Activated CD8-positive, alpha-beta memory T cell treated with anti-CD3 and anti-CD28 coated beads for 36 hours (primary cell): ENCODE results near the gene HDAC4. TPM values are rescaled to one million over a fixed set of nuclear protein-coding genes. Genes with fewer than 3 reads are reported as not detected.

Experiments used
- CTCF ChIA-PET: fragments of 350-600 bp; sonication (Branson Sonifier 250); formaldehyde crosslinking; loops from one replicate; lab custom pipeline; 2021; ENCODE audit warnings: antibody characterized with exemption; lab: Charles Lee
- POLR2A ChIA-PET: fragments of 350-600 bp; sonication (Branson Sonifier 250); formaldehyde crosslinking; loops from one replicate; lab custom pipeline; 2021; ENCODE audit warnings: antibody characterized with exemption; lab: Charles Lee
- total RNA-seq, 2 experiments: library from RNA; stranded (reverse); gene quantifications; one replicate each; pipeline ENCODE4 v1.2.3, GENCODE V29; 2021

The HDAC4 gene
- total RNA-seq, 2 experiments from 2014 or later: 19.7 to 23.5 TPM

- ChIA-PET CTCF (no interaction called here), POLR2A (no interaction called here)
Observed at GRCh38 chr2:239271471-239271870, 129.3 kb downstream of the HDAC4 start.

DNA sequence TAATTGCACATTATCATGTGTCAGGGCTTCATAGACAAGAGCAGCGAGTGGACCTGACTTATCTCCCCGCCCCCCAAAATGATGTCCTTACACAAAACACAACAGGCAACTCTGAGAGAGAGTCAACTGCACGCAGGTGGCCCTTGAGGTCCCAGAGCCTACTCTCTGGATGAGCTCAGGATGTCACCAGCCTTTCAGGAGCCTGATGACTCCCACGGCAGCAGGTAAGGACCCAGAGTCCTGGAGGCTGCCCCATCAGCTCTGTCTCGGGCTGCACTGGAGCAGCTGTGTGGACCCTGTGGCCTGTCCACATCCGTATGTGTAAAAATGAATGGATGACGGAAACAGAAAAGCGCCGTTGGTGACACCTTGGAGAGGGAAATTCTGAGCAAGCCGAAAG, 130.9 kb downstream of the HDAC4 start:
- CTCF ChIA-PET: no interaction called here
- POLR2A ChIA-PET: interaction anchor here (1.1 kb wide), 1 partner anchor 25 kb away, joined by 3 read pairs; no protein-coding TSS in a partner anchor

GRCh38 chr2:239269173-239269885, 131.5 kb downstream of the HDAC4 start:
- POLR2A ChIA-PET: no interaction called here
- CTCF ChIA-PET: no interaction called here

DNA sequence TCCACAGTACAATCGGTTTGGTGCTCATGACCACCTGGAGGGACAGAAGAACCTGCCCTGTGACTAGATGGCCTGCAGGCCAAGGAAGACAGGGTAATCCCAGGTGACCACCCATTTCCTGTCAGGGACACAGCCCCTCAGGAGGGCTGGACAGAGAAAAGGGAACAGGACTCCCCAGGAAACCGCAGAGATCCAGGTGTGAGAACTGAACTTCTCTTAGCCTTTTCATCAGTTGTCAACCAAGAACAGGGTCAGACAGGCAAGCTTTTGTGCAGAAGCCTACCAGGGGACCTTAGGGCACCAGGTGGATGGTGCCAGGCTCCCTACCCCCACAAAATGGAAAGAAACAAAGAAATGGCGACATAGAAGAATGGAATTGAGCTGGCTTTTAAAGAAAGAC, 132.3 kb downstream of the HDAC4 start:
- ChIA-PET POLR2A (interaction anchor here (0.6 kb wide), 1 partner anchor 151 kb away, joined by 14 read pairs; no protein-coding TSS in a partner anchor), CTCF (no interaction called here)

GRCh38 chr2:239268082-239268481, 132.7 kb downstream of the HDAC4 start:
- ChIA-PET POLR2A (interaction anchor here (0.6 kb wide), 1 partner anchor 151 kb away, joined by 14 read pairs; no protein-coding TSS in a partner anchor), CTCF (interaction anchor here (0.8 to 1.3 kb wide), 4 partner anchors 11 to 124 kb away, joined by 3 to 7 read pairs (median 4); no protein-coding TSS in a partner anchor)

DNA sequence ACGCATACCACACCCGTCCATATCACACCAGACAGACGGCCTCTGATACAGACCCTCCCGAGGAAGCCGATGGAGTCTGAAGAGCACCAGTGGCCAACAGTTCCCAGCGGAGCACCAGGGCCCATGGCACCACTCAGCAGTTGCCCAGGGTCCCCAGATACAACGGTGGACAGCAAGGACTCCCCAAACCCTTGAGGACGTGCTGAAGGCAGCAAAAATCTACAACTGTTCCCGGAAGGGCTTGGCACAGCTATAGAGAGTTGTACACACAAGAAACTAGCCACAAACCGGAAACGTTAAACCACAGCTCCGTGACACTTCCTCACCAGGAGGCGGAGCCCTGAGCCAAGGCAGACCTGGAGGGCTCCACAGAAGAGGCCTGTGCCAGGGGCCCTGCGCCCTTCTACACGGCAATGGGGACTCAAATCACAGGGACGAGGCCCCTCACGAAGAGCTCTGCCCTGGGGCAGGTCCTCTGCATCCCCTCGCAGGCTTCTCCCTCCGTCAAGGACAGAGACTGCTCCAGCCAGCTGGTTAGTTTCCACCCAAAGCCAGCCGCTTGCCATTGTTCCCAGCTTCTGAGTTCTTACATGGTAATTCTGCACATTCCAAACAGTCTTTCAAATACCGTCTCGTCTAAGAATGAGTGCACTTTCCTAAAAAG, 133.4 kb downstream of the HDAC4 start:
- CTCF ChIA-PET: interaction anchor here (0.5 to 1.3 kb wide), 9 partner anchors 10 to 1274 kb away, joined by 3 to 7 read pairs (median 3); no protein-coding TSS in a partner anchor

DNA sequence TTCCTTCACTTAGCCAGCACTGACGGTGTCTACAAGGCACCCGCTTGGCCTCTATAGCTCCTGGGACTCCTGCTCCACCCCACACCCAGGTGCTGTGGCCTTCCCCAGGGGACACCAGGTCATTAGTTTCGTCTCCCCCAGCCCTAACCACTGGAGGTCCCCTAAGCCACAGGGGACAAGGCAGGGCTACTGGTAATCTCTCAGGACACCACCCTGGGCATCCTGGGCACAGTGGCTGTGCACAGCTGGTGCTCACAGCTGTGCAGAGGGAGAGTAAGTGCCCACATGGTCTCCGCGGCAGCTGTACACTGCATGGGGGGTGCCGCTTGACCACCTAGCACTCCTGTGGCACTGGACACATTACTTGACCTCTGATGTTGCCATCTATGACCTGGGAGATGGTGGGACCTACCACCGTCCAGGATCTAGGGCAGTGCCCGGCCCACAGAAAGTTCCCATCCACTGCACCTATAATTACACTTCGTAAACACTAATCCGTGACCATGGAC, 134.0 kb downstream of the HDAC4 start:
- ChIA-PET CTCF (interaction anchor here (0.5 to 1.6 kb wide), 8 partner anchors 9 to 1273 kb away, joined by 3 to 7 read pairs (median 3); no protein-coding TSS in a partner anchor), POLR2A (interaction anchor here (1.0 kb wide), 1 partner anchor 50 kb away, joined by 3 read pairs; no protein-coding TSS in a partner anchor)

More for the DNA sequence above, 133.4 kb downstream of the HDAC4 start:
- POLR2A ChIA-PET: interaction anchor here (1.0 kb wide), 1 partner anchor 50 kb away, joined by 3 read pairs; no protein-coding TSS in a partner anchor

DNA sequence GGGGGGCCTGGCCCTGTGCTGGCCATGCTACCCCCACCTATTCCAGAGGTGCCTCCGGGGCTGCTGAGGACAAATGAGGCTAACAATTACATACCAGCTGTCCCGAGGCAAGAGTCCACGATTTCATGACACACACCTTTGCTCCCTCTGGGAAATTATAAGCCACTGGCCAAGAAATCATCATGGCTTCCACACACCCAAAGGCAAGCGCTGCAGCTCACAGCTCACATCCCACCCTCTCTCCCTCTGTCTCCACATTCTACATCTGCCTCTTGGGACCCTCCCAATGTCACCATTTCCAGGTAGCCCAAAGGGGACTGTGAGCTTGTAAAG, 134.4 kb downstream of the HDAC4 start:
- ChIA-PET POLR2A (interaction anchor here (1.0 kb wide), 1 partner anchor 49 kb away, joined by 3 read pairs; no protein-coding TSS in a partner anchor), CTCF (interaction anchor here (1.0 to 1.6 kb wide), 3 partner anchors 9 to 109 kb away, joined by 3 read pairs; no protein-coding TSS in a partner anchor)

DNA sequence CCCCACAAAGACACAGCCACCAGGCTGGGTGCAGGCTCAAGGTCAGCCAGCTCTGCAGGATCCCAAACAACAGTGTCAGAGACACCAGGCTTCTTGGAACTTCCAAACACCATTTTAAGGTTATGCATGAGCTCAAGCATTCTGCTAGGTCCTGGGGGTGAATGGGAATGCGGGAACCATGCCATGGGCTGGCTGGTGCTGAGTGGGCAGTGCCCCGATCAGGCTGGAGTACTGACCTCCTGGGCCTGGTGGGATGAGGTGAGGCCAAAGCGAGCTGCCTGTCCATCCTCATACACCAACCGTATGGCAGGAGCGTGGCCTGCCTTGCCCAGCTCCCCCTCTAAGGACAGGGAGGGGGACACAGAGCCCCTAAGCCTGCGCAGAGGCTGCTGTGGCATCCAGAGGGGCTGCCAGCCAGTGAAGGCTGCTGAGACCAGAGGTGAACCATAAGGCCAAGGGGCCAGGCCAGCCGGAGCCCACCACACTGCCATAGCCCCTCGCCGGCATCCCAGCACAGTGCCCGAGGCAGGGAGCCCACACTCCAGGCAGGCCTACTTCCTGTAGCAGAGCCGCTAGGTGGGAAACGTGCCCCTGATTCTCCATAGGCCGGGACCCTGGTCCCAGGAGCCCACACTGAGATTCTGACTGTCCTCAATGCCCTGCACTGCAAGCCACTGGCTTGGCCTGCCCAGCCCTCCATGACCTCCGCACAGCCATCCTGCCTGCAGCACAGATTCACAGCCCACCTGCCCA, 135.0 kb downstream of the HDAC4 start:
- CTCF ChIA-PET: interaction anchor here (0.7 to 1.6 kb wide), 3 partner anchors 10 to 108 kb away, joined by 3 read pairs; no protein-coding TSS in a partner anchor
- POLR2A ChIA-PET: interaction anchor here (1.0 to 1.9 kb wide), 2 partner anchors 38 to 135 kb away, joined by 3 to 7 read pairs; partner anchors contain the start of gene HDAC4

DNA sequence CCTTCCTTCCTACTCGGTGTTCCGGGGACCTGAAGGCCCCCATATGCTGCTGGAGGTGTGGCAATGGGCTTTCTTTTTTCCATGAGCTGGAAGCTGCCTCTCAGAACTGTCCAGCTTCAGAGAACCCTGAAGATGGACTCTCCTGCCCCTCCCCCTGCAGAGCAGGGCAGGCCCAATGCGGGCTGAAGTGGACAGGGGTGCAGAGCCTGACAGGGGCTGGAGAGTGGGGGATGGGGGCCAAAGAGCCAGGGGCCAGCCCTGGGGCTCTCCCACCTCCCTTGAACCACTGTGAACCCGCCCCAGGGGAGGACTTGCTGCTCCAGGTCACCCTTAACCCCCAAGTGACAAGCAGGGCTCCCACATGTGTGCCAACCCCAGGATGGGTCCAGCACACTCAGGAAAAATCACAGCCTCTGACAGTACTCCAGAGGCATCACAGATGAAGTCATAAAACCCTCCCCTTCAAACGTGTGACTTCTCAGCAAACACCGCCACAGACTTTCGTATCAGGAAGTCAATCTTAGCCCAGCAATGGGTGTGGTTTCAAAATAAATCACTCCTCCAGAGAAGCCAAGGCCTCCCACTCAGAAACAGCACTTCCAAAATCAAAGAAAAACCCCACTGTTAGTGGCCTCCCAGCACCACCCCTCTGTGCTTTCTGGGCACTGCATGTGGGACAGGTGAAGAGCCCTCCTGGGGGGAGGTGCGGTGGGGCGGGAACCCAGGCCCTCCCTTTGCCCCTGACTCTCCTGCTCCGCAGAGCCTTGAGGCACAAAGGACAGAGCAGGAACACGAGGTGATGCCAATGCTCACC, 135.8 kb downstream of the HDAC4 start:
- CTCF ChIA-PET: interaction anchor here (0.7 to 1.6 kb wide), 2 partner anchors 11 to 21 kb away, joined by 3 read pairs; no protein-coding TSS in a partner anchor
- POLR2A ChIA-PET: interaction anchor here (1.0 to 1.9 kb wide), 2 partner anchors 39 to 136 kb away, joined by 3 to 7 read pairs; partner anchors contain the start of gene HDAC4

- CTCF ChIA-PET: no interaction called here
- POLR2A ChIA-PET: interaction anchor here (0.6 to 1.9 kb wide), 2 partner anchors 10 to 136 kb away, joined by 3 to 7 read pairs; partner anchors contain the start of gene HDAC4
Observed at GRCh38 chr2:239264492-239264837, 136.4 kb downstream of the HDAC4 start.

DNA sequence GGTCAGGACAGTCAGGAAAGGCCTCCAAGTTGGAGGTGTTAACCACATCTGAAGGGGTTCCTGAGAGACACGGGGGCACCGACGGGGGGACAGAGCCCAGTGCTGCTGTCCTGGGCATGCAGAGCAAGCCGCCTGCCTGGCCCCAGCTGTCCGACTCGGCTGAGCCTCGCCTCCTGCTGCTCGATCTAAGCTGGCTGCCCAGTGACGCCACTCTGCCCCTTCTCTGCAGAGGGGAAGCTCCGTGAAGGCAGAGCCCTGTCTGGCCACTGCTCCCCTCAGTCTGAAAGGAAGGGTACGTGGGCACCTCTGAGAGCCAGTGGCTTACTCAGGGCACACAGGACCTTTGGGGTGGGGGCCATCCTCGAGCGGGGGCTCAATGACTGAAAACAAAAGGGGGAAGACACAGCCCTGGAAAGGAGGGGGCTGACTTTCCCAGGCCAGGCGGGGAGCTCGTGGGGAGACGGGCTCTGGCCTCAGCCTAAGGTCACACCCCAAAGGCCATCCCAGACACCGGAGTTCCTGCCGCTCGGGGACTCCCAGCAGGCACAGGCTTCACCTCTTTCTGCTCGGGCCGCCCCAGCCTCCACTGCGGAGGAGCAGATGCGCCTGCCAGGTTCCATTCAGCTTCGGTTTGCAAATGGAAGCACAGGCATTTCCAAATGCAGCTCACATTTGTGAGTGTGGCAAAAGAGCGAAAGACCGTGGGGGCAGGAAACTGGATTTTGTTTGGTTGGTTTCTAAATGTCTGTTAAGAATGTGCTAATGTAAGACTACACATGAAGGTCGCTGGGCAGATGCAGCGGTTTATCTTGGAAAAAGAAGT, 136.9 kb downstream of the HDAC4 start:
- POLR2A ChIA-PET: interaction anchor here (0.6 to 1.9 kb wide), 2 partner anchors 11 to 137 kb away, joined by 3 to 7 read pairs; partner anchors contain the start of gene HDAC4
- CTCF ChIA-PET: no interaction called here

DNA sequence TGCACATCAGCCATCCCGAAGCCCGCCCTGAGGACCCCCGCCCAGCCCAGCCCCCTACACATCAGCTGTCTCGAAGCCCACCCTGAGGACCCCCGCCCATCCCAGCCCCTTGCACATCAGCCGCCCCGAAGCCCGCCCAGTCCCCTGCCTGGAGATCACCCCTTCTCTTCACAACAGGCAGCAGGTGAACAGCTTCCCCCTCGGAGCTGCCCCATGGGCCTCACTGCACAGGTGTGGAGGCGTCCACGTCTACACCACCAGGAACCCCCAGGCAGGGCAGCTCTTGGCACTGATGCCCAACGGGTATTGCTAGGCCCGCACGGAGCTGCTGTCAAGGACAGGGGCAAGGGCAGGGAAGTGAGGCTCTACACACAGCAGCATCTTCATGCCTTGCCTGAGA, 137.6 kb downstream of the HDAC4 start:
- ChIA-PET CTCF (no interaction called here), POLR2A (no interaction called here)

DNA sequence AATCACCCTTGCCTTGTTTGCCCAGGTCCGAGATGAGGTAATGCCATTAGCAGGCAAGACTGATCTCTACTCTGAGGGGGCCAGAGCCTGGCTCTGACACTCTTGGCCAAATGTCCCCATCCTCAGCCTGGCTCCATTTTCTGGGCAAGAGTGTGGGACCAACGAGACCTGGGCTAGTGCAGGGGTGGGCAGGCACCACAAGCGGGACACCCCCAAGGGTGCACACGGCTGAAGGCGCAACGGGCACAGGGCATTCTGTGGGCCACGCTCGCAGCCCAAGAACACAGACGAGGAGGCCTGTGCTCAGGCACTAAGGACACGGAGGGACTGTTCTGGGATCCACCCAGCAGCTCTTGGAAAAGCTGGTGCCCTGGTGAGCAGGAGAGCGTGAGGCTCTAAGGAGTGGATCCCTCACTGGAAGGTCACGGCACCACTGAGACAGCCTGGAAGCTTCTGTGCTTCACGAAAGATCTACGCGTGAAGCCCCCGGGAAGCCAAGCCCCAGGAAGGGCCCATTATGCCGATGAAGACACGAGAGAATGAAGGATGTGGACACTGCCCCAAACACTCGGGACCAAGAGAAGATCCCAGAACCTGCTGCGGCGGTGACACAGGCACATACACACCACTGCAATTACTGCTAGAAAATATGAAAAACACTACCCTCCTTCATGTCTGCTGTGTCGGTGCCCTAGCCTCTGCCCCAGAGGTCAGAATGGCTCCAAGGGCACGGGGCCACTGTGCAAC, 138.2 kb downstream of the HDAC4 start:
- ChIA-PET POLR2A (no interaction called here), CTCF (no interaction called here)

- CTCF ChIA-PET: no interaction called here
Observed at GRCh38 chr2:239261796-239262483, 138.9 kb downstream of the HDAC4 start.

GRCh38 chr2:239261356-239261755, 139.5 kb downstream of the HDAC4 start:
- ChIA-PET POLR2A (no interaction called here), CTCF (no interaction called here)

More at GRCh38 chr2:239261796-239262483, 138.9 kb downstream of the HDAC4 start:
- POLR2A ChIA-PET: no interaction called here
